A549 (cell line): ENCODE data around the gene NUMB. TPM values are rescaled to one million over a fixed set of nuclear protein-coding genes. Genes with fewer than 3 reads are reported as not detected.

Experiments
- ATAC-seq, 2 experiments: fragments of 200-7000 bp in 1 of 2; fragments of >200 bp in 1 of 2; cut with Nextera tagmentation in 1 of 2; cut with Tn5 transposase in 1 of 2; 3 replicates each; pipeline versions ENCODE4 v1.8.0 to v1.9.1; 2018 to 2020; ENCODE audit warnings: mild to moderate bottlenecking in 1 of 2, moderate library complexity in 1 of 2
- CTCF ChIA-PET: fragments of 300-600 bp; sonication (Branson Sonifier 250); formaldehyde crosslinking; extraction: SDS; loops from one replicate; lab custom pipeline; 2021; ENCODE audit warnings: antibody characterized with exemption, inconsistent platforms; lab: Yijun Ruan, JAX
- POLR2A ChIA-PET: fragments of 350-600 bp; formaldehyde crosslinking; extraction: SDS; loops from one replicate; lab custom pipeline; 2021; ENCODE audit warnings: antibody characterized with exemption, inconsistent platforms; lab: Yijun Ruan, JAX
- DNase-seq, 2 experiments: peaks; one replicate each; pipeline versions ENCODE4 v3.0.0 to v3.0.0-alpha.2; 2011 to 2016; ENCODE audit warnings: low read depth in 1 of 2, low spot score in 1 of 2
- FAIRE-seq: peaks from 2 replicates; lab custom pipeline; 2011; peaks lifted over from hg19 to GRCh38; lab: Jason Lieb, UNC
- H3K27ac ChIP-seq, 2 experiments: fragments of >200 bp; sonication (Bioruptor Twin); formaldehyde crosslinking; 3 replicates each; pipeline ENCODE4 v1.5.1; 2016 to 2017
- H3K4me1 ChIP-seq: fragments of >200 bp; sonication (Bioruptor Twin); formaldehyde crosslinking; 3 replicates; pipeline ENCODE4 v1.6.1; 2016
- H3K4me2 ChIP-seq: fragments of >200 bp; sonication (Bioruptor Twin); formaldehyde crosslinking; 3 replicates; pipeline ENCODE4 v1.6.1; 2016
- H3K4me3 ChIP-seq: fragments of >200 bp; sonication (Bioruptor Twin); formaldehyde crosslinking; 3 replicates; pipeline ENCODE4 v1.5.1; 2016
- H3K9me3 ChIP-seq: fragments of >200 bp; sonication (Bioruptor Twin); formaldehyde crosslinking; 3 replicates; pipeline ENCODE4 v1.6.1; 2016
- CBX8 ChIP-seq: fragments of 200-600 bp; sonication (generic); IDR thresholded peaks from 2 replicates; pipeline ENCODE4 v1.6.1; 2016
- CEBPB ChIP-seq, 2 experiments: fragments of >200 bp in 1 of 2; sonication (Bioruptor Twin) in 1 of 2; formaldehyde crosslinking in 1 of 2; IDR thresholded peaks; 2 replicates each; pipeline ENCODE4 v1.6.1; 2012 to 2016
- CHD2 ChIP-seq: fragments of 150-350 bp; IDR thresholded peaks from 2 replicates; pipeline ENCODE4 v1.6.1; 2014; ENCODE audit warnings: low read length; ENCODE audit not compliant: partially characterized antibody
- EHF ChIP-seq: fragments of 250-450 bp; sonication (Bioruptor Pico); IDR thresholded peaks from 2 replicates; pipeline ENCODE4 v1.5.0; 2020; ENCODE audit warnings: mild to moderate bottlenecking
- ESRRA ChIP-seq: fragments of 150-350 bp; IDR thresholded peaks from 2 replicates; pipeline ENCODE4 v1.6.1; 2014; ENCODE audit warnings: mild to moderate bottlenecking, low read length, borderline replicate concordance
- FOSB ChIP-seq: fragments of 250-450 bp; sonication (Bioruptor Pico); IDR thresholded peaks from 2 replicates; pipeline ENCODE4 v1.5.0; 2020; ENCODE audit warnings: mild to moderate bottlenecking, moderate library complexity
- FOXS1 ChIP-seq: fragments of 250-450 bp; sonication (Bioruptor Pico); IDR thresholded peaks from 2 replicates; pipeline ENCODE4 v1.5.0; 2020; ENCODE audit warnings: mild to moderate bottlenecking, moderate library complexity
- HOXA7 ChIP-seq: fragments of 250-450 bp; sonication (Bioruptor Pico); IDR thresholded peaks from 2 replicates; pipeline ENCODE4 v1.5.0; 2020; ENCODE audit warnings: mild to moderate bottlenecking, moderate library complexity
- KDM1A ChIP-seq: fragments of 200-600 bp; sonication (generic); IDR thresholded peaks from 2 replicates; pipeline ENCODE4 v1.6.1; 2016; ENCODE audit warnings: low read depth, mild to moderate bottlenecking
- MAZ ChIP-seq: fragments of 150-350 bp; IDR thresholded peaks from 2 replicates; pipeline ENCODE4 v1.6.1; 2014; ENCODE audit warnings: antibody characterized with exemption, low read depth, low read length, borderline replicate concordance
- NFE2L2 ChIP-seq: fragments of 150-350 bp; conservative IDR thresholded peaks from 2 replicates; pipeline ENCODE4 v1.6.1; 2014; ENCODE audit warnings: low read length
- NPAS2 ChIP-seq: fragments of 250-450 bp; sonication (Bioruptor Pico); IDR thresholded peaks from 2 replicates; pipeline ENCODE4 v1.8.0; 2022; ENCODE audit warnings: mild to moderate bottlenecking, moderate library complexity, borderline replicate concordance
- POLR2AphosphoS2 ChIP-seq: conservative IDR thresholded peaks from 2 replicates; pipeline ENCODE4 v1.6.1; 2012; ENCODE audit warnings: low read length, improper control_type of control experiment, inconsistent platforms
- RARB ChIP-seq: fragments of 250-450 bp; sonication (Bioruptor Pico); IDR thresholded peaks from 2 replicates; pipeline ENCODE4 v1.8.0; 2021; ENCODE audit warnings: mild to moderate bottlenecking, moderate library complexity
- REST ChIP-seq: fragments of 200-600 bp; sonication (generic); IDR thresholded peaks from 2 replicates; pipeline ENCODE4 v1.6.1; 2016; ENCODE audit warnings: antibody characterized with exemption, mild to moderate bottlenecking, moderate library complexity
- RFX5 ChIP-seq: fragments of 450-650 bp; IDR thresholded peaks from 2 replicates; pipeline ENCODE4 v1.7.1; 2014; ENCODE audit warnings: antibody characterized with exemption, mild to moderate bottlenecking, moderate library complexity
- SREBF2 ChIP-seq: fragments of 450-650 bp; IDR thresholded peaks from 2 replicates; pipeline ENCODE4 v1.6.1; 2014; ENCODE audit warnings: mild to moderate bottlenecking, moderate library complexity
- WGBS: methylation state at CpG from one replicate; pipeline ENCODE4 v1.1.6; 2017; ENCODE audit errors: missing lambda C conversion rate; 5-methylcytosine and 5-hydroxymethylcytosine counted together
- polyA plus RNA-seq, 4 experiments: library from polyadenylated mRNA; depleted of rRNA in 3 of 4; stranded (reverse); fragments of >200 nt; fragmentation: RNase III in 1 of 4; extraction: RNeasy Plus Mini Kit Qiagen cat#74134 plus additional on column Dnase treatment in 1 of 4; gene quantifications; 2 replicates in 3 of 4; 3 replicates in 1 of 4; pipeline ENCODE4 v1.2.3, GENCODE V29; 2011 to 2017
- TF ChIP-seq, protein P1 (sequence below): fragments of >200 bp; sonication (Bioruptor Twin); formaldehyde crosslinking; IDR thresholded peaks from 3 replicates; pipeline ENCODE4 v1.6.1; 2016
- TF ChIP-seq, protein P2 (sequence below): fragments of >200 bp; sonication (Bioruptor Twin); formaldehyde crosslinking; IDR thresholded peaks from 3 replicates; pipeline ENCODE4 v1.5.1; 2016
- TF ChIP-seq, protein P3 (sequence below): fragments of 450-650 bp; IDR thresholded peaks from 2 replicates; pipeline ENCODE4 v1.6.1; 2014; ENCODE audit warnings: antibody characterized with exemption

The NUMB gene
- polyA plus RNA-seq, 2 of the 4 experiments (the other 2 are of a cell fraction) = 40.8 to 151 TPM

DNA sequence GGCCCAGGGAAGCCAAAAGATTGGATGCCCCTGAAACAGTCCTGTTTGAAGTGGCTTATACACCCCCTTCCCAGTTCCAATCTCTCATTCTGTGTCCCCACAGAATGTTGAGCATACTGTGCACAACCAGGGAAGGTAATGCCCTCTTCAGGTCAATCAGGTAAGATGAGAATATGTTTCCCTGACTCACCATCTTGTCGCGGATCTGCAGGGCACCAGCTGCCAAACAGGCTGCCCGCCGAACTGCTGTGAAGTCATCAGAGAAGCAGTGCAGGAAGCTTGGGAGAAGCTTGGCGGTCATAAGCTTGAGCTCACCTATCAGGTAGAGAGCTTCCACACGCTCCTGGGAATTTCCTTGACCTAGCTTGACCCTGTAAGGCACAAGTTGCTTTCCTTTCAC lies 42.0 kb upstream of the NUMB start:
- peak in 1 of 2 experiments; percentile 33; a peak in 1 of 6 replicates for ATAC-seq
- peak in 1 of 2 experiments; percentile 12 for DNase-seq
- POLR2A ChIA-PET = interaction anchor here (0.6 to 1.9 kb wide), 3 partner anchors 10 to 473 kb away, joined by 4 to 7 read pairs (median 4); partner anchors contain the start of genes RIOX1 and ZFYVE1
- no peak overlapping the region for H3K4me3 ChIP-seq
- no peak for TF ChIP-seq SREBF2
- TF ChIP-seq, protein P1, sequence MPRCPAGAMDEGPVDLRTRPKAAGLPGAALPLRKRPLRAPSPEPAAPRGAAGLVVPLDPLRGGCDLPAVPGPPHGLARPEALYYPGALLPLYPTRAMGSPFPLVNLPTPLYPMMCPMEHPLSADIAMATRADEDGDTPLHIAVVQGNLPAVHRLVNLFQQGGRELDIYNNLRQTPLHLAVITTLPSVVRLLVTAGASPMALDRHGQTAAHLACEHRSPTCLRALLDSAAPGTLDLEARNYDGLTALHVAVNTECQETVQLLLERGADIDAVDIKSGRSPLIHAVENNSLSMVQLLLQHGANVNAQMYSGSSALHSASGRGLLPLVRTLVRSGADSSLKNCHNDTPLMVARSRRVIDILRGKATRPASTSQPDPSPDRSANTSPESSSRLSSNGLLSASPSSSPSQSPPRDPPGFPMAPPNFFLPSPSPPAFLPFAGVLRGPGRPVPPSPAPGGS = no peak
- TF ChIP-seq FOSB (CRISPR knock-in tag) = no peak
- TF ChIP-seq CEBPB (IDR thresholded peaks at IDR 0.05) = no peak
- TF ChIP-seq EHF (CRISPR knock-in tag) = no peak
- no peak for TF ChIP-seq ESRRA
- no peak for TF ChIP-seq HOXA7 (CRISPR knock-in tag)
- no peak for TF ChIP-seq CHD2
- no peak for TF ChIP-seq KDM1A
- TF ChIP-seq NPAS2 = no peak
- WGBS = 89% methylated on average over 6 of the region's 6 CpGs
- no peak overlapping the region for H3K4me2 ChIP-seq
- H3K4me1 ChIP-seq = no peaks in the 10 kb centered on the region
- CTCF ChIA-PET = interaction anchor here (1.3 to 3.2 kb wide), 4 partner anchors 8 to 205 kb away, joined by 3 to 21 read pairs (median 8); no protein-coding TSS in a partner anchor
- FAIRE-seq = no peak
- H3K9me3 ChIP-seq = no peaks in the 10 kb centered on the region
- no peak overlapping the region for H3K27ac ChIP-seq

DNA sequence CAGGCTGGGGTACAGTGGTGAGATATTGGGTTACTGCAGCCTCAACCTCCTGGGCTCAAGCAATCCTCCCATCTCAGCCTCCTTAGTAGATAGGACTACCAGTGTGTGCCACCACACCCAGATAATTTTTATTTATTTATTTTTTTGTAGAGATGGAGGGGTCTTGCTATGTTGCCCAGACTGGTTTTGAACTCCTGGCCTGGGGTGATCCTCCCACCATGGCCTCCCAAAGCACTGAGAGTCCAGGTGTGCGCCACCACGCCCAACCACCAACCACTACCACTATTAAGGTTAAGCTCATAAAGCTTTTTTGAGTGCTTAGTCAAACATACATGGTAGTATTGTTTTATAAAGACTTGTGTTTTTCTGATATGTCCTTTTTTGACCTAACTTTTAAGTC lies 36.2 kb upstream of the NUMB start:
- no peak for DNase-seq
- no peak overlapping the region for H3K27ac ChIP-seq
- no peak for ATAC-seq
- no peak overlapping the region for H3K4me2 ChIP-seq
- no peak overlapping the region for H3K4me3 ChIP-seq
- TF ChIP-seq HOXA7 (CRISPR knock-in tag) = no peak
- TF ChIP-seq FOXS1 (CRISPR knock-in tag) = no peak
- TF ChIP-seq MAZ = no peak
- TF ChIP-seq POLR2AphosphoS2 = no peak
- no peak for TF ChIP-seq REST
- TF ChIP-seq SREBF2 = no peak
- TF ChIP-seq NPAS2 = no peak
- TF ChIP-seq CHD2 = no peak
- TF ChIP-seq RARB (CRISPR knock-in tag) = no peak
- TF ChIP-seq, protein P2, sequence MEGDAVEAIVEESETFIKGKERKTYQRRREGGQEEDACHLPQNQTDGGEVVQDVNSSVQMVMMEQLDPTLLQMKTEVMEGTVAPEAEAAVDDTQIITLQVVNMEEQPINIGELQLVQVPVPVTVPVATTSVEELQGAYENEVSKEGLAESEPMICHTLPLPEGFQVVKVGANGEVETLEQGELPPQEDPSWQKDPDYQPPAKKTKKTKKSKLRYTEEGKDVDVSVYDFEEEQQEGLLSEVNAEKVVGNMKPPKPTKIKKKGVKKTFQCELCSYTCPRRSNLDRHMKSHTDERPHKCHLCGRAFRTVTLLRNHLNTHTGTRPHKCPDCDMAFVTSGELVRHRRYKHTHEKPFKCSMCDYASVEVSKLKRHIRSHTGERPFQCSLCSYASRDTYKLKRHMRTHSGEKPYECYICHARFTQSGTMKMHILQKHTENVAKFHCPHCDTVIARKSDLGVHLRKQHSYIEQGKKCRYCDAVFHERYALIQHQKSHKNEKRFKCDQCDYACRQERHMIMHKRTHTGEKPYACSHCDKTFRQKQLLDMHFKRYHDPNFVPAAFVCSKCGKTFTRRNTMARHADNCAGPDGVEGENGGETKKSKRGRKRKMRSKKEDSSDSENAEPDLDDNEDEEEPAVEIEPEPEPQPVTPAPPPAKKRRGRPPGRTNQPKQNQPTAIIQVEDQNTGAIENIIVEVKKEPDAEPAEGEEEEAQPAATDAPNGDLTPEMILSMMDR = no peak
- no peak for TF ChIP-seq RFX5
- no peak for TF ChIP-seq CBX8
- no peak for TF ChIP-seq NFE2L2
- TF ChIP-seq, protein P3, sequence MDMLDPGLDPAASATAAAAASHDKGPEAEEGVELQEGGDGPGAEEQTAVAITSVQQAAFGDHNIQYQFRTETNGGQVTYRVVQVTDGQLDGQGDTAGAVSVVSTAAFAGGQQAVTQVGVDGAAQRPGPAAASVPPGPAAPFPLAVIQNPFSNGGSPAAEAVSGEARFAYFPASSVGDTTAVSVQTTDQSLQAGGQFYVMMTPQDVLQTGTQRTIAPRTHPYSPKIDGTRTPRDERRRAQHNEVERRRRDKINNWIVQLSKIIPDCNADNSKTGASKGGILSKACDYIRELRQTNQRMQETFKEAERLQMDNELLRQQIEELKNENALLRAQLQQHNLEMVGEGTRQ = no peak
- peaks cover 18% of the 10 kb centered on the region; the same call in 2 of the 3 replicates for H3K4me1 ChIP-seq
- no peak for FAIRE-seq
- no peaks in the 10 kb centered on the region for H3K9me3 ChIP-seq
- POLR2A ChIA-PET = no interaction called here
- 96% methylated on average over 2 of the region's 2 CpGs for WGBS
- CTCF ChIA-PET = interaction anchor here (1.7 kb wide), 1 partner anchor 19 kb away, joined by 3 read pairs; no protein-coding TSS in a partner anchor
